Left cardiac atrium (tissue), 4 donors: ENCODE data around the gene TUBB4A. TPM values are rescaled to one million over a fixed set of nuclear protein-coding genes. Genes with fewer than 3 reads are reported as not detected.

Experiments used
- ATAC-seq, 2 donors: fragments of 200-7000 bp; cut with Tn5 transposase; one replicate each; pipeline ENCODE4 v1.9.1; 2020; ENCODE audit warnings: mild to moderate bottlenecking in 2 of 2, moderate library complexity in 2 of 2
- DNase-seq: peaks from one replicate; pipeline ENCODE4 v3.0.0-alpha.2; 2020
- intact Hi-C, 2 donors: fragments of 100-400 bp; cut with DNase I; formaldehyde crosslinking; loops; one replicate each; pipeline versions ENCODE4 v1.14.1 to v1.15.1; 2022 to 2023
- total RNA-seq, 2 donors: library from RNA; stranded (reverse); fragmentation: NEBNext Ultra II Directional; extraction: Animal tissue kit (Norgen Biotek cat#: 25700); gene quantifications; one replicate each; pipeline ENCODE4 v1.2.1, GENCODE V29; 2021
- donor health status: DM: no; HTN: yes; CAD: no.
- donor health status: DM: no; HTN: yes; CAD: no; lungs with severe emphysema.
- donor health status: DM: yes; HTN: yes; CAD: no.
- donor health status: Dilated cardiomyopathy.

Gene TUBB4A
- total RNA-seq, 2 donors from 2014 or later: 0.94 to 4.2 TPM

GRCh38 chr19:6500837-6501739, 1.0 kb downstream of the TUBB4A start:
- intact Hi-C loops: no loop called here
- DNase-seq: no peak
- no peak for ATAC-seq

GRCh38 chr19:6499052-6499790, 2.9 kb downstream of the TUBB4A start:
- ATAC-seq: no peak
- intact Hi-C loops: no loop called here
- no peak for DNase-seq

GRCh38 chr19:6498294-6499036, 3.6 kb downstream of the TUBB4A start:
- DNase-seq: no peak
- no peak for ATAC-seq
- intact Hi-C loops: no loop called here

GRCh38 chr19:6495947-6496346, 6.2 kb downstream of the TUBB4A start:
- intact Hi-C loops: no loop called here
- no peak for DNase-seq

GRCh38 chr19:6494438-6495036, 7.6 kb downstream of the TUBB4A start:
- ATAC-seq (no peak), DNase-seq (no peak)
- intact Hi-C loops: no loop called here

More at GRCh38 chr19:6495947-6496346, 6.2 kb downstream of the TUBB4A start:
- ATAC-seq: no peak

- ATAC-seq (no peak), DNase-seq (no peak)
- intact Hi-C loops: no loop called here
These were observed 10.1 kb downstream of the TUBB4A start for GRCh38 chr19:6491802-6492592.

GRCh38 chr19:6490134-6490533, 12.0 kb downstream of the TUBB4A start:
- no peak for ATAC-seq
- intact Hi-C loops: no loop called here
- no peak for DNase-seq

- DNase-seq (no peak), ATAC-seq (no peak)
- intact Hi-C loops: no loop called here
These were observed 12.6 kb downstream of the TUBB4A start for GRCh38 chr19:6489278-6490061.

GRCh38 chr19:6484831-6485230, 17.3 kb downstream of the TUBB4A start:
- intact Hi-C loops: no loop called here
- ATAC-seq: no peak
- no peak for DNase-seq

- ATAC-seq (no peak), DNase-seq (no peak)
- intact Hi-C loops: no loop called here
These were observed 17.9 kb downstream of the TUBB4A start for GRCh38 chr19:6484230-6484629.

- no peak for ATAC-seq
- intact Hi-C loops: no loop called here
- DNase-seq: no peak
These were observed 18.9 kb downstream of the TUBB4A start for GRCh38 chr19:6483235-6483634.

GRCh38 chr19:6482343-6482686, 19.8 kb downstream of the TUBB4A start:
- ATAC-seq (no peak), DNase-seq (no peak)
- intact Hi-C loops: no loop called here

- ATAC-seq (peak; percentile 64 to 70), DNase-seq (no peak)
- intact Hi-C loops: no loop called here
These were observed 20.4 kb downstream of the TUBB4A start, which contains the start of gene DENND1C for GRCh38 chr19:6481541-6482342. Gene DENND1C, minus strand, starts transcription at chr19:6481787. Its CDS starts 92 bp downstream, at chr19:6481695.

- no peak for ATAC-seq
- intact Hi-C loops: no loop called here
These were observed 21.2 kb downstream of the TUBB4A start for GRCh38 chr19:6480848-6481415.

GRCh38 chr19:6479836-6480398, 22.2 kb downstream of the TUBB4A start:
- no peak for DNase-seq

More at GRCh38 chr19:6480848-6481415, 21.2 kb downstream of the TUBB4A start:
- DNase-seq: no peak

GRCh38 chr19:6478815-6479214, 23.3 kb downstream of the TUBB4A start:
- intact Hi-C loops: no loop called here
- DNase-seq: no peak
- no peak for ATAC-seq

More at GRCh38 chr19:6479836-6480398, 22.2 kb downstream of the TUBB4A start:
- ATAC-seq: no peak
- intact Hi-C loops: no loop called here
